ENCODE data around the gene VSIG8. TPM values are rescaled to one million over a fixed set of nuclear protein-coding genes. Genes with fewer than 3 reads are reported as not detected.

VSIG8 gene
- total RNA-seq, 4 donors from 2014 or later: 18.1 to 62.2 (median 25.7) TPM

DNA sequence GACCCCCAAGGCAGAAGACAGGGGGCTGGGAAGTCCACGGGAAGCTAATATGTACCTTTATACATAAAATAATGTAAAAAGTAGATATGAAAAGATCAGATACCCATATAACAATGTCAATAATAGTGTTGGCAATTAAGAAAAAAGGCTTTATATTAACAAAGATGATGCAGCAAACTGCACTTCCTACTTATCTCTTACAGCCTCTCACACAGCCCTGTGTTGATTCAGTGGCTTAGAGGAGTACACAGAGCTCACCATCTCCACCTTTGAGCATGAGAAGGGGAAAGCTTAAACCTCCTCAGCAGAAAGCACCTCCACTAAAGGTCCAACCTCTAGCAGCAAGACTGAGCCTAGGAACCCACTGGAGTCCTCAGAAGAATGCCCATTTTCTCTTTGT, 7.2 kb upstream of the VSIG8 start:
- DNase-seq (ENCODE audit: low spot score in 2 of 2): no peak
- 52% methylated on average over 1 of the region's 1 CpG for WGBS
- Histone ChIP-seq H3K27ac (peak overlapping the region; percentile 63), H3K27me3 (no peaks in the 10 kb centered on the region), H3K36me3 (no peaks in the 10 kb centered on the region), H3K9me3 (no peaks in the 10 kb centered on the region), H3K4me3 (no peak overlapping the region), H3K4me1 (peaks cover 79% of the 10 kb centered on the region)
- TF ChIP-seq POLR2A (IDR thresholded peaks at IDR 0.05) (no peak), POLR2AphosphoS5 (IDR thresholded peaks at IDR 0.05) (no peak), EP300 (IDR thresholded peaks at IDR 0.05) (no peak)
- TF ChIP-seq, protein P1, sequence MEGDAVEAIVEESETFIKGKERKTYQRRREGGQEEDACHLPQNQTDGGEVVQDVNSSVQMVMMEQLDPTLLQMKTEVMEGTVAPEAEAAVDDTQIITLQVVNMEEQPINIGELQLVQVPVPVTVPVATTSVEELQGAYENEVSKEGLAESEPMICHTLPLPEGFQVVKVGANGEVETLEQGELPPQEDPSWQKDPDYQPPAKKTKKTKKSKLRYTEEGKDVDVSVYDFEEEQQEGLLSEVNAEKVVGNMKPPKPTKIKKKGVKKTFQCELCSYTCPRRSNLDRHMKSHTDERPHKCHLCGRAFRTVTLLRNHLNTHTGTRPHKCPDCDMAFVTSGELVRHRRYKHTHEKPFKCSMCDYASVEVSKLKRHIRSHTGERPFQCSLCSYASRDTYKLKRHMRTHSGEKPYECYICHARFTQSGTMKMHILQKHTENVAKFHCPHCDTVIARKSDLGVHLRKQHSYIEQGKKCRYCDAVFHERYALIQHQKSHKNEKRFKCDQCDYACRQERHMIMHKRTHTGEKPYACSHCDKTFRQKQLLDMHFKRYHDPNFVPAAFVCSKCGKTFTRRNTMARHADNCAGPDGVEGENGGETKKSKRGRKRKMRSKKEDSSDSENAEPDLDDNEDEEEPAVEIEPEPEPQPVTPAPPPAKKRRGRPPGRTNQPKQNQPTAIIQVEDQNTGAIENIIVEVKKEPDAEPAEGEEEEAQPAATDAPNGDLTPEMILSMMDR (IDR thresholded peaks at IDR 0.05): no peak

DNA sequence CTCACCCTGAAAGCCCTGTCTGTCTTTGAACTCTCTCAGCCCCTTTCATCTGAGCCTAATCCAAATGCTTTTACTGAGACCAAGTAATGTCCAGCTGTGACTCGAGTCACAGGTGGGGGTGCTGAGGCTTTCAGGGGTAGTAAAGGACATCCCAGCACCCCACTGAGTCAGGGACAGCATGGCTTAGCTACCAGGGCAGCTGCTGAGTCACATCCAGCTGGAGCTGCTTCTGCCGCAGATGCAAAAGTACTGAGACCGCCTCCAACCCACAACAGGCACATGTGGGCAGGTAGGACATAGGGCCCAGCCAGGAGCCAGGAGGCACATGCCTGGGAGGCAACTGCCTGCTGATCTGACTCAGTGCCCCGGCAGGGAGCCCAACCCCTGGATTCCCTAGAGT, 6.7 kb upstream of the VSIG8 start:
- WGBS: 29% methylated on average over 3 of the region's 4 CpGs
- Histone ChIP-seq H3K36me3 (no peaks in the 10 kb centered on the region), H3K27me3 (no peaks in the 10 kb centered on the region), H3K4me3 (no peak overlapping the region), H3K4me1 (peaks cover 79% of the 10 kb centered on the region), H3K27ac (peak overlapping the region; percentile 63), H3K9me3 (no peaks in the 10 kb centered on the region)
- TF ChIP-seq, protein P1 (IDR thresholded peaks at IDR 0.05): no peak
- TF ChIP-seq EP300 (IDR thresholded peaks at IDR 0.05) (no peak), POLR2AphosphoS5 (IDR thresholded peaks at IDR 0.05) (no peak), POLR2A (IDR thresholded peaks at IDR 0.05) (no peak)
- no peak for DNase-seq (ENCODE audit: low spot score in 2 of 2)

DNA sequence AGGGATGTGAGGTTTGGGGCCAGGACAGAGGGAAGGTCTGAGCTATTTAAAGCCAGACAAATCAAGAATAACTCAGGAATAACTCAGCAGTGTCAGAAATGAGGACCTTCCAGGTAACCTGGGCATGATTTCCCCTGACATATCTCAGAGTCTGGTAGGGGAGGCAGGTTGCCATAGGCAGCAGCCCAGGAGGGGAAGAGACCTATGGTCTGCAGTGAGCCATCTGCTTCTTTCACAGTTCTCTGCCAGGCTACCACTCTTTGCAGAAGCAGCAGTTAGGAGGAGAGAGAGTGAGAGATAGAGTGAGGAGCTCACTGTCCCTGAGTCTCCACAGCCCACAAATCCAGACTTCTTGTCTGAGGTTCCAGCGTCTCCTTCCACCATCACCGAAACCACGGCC, 6.3 kb upstream of the VSIG8 start:
- Histone ChIP-seq H3K4me1 (peaks cover 79% of the 10 kb centered on the region), H3K27ac (peak overlapping the region; percentile 63), H3K27me3 (no peaks in the 10 kb centered on the region), H3K9me3 (no peaks in the 10 kb centered on the region), H3K36me3 (no peaks in the 10 kb centered on the region), H3K4me3 (no peak overlapping the region)
- DNase-seq (ENCODE audit: low spot score in 2 of 2): no peak
- TF ChIP-seq POLR2A (IDR thresholded peaks at IDR 0.05) (no peak), EP300 (IDR thresholded peaks at IDR 0.05) (no peak), POLR2AphosphoS5 (IDR thresholded peaks at IDR 0.05) (no peak)
- TF ChIP-seq, protein P1 (IDR thresholded peaks at IDR 0.05): no peak
- whole genome bisulfite sequencing: 71% methylated on average over 2 of the region's 3 CpGs

DNA sequence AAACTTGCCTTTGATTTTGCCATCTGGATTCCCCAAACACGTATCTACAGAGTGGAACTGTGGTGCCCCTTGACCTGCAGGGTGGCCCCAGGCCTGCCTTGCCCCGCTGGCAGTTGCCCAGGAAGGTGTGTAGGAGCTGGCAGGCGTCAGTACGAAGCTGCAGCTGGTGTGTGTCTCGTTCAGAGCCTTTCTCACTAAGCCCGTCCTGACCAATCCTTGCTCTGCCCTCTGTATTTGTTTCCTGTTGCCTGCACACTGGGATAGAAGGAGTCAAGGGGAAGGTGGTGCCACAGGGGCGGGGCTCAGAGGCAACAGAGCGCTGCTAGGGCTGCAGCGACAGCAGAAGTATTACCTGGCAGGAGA, 5.2 kb upstream of the VSIG8 start:
- Histone ChIP-seq H3K9me3 (no peaks in the 10 kb centered on the region), H3K27me3 (no peaks in the 10 kb centered on the region), H3K4me1 (peaks cover 72% of the 10 kb centered on the region), H3K27ac (peak overlapping the region; percentile 63), H3K4me3 (no peak overlapping the region), H3K36me3 (no peaks in the 10 kb centered on the region)
- TF ChIP-seq EP300 (IDR thresholded peaks at IDR 0.05) (no peak), POLR2A (IDR thresholded peaks at IDR 0.05) (no peak), POLR2AphosphoS5 (IDR thresholded peaks at IDR 0.05) (no peak)
- TF ChIP-seq, protein P1 (IDR thresholded peaks at IDR 0.05): no peak
- DNase-seq (ENCODE audit: low spot score in 2 of 2): no peak
- WGBS: 25% methylated on average over 8 of the region's 9 CpGs

DNA sequence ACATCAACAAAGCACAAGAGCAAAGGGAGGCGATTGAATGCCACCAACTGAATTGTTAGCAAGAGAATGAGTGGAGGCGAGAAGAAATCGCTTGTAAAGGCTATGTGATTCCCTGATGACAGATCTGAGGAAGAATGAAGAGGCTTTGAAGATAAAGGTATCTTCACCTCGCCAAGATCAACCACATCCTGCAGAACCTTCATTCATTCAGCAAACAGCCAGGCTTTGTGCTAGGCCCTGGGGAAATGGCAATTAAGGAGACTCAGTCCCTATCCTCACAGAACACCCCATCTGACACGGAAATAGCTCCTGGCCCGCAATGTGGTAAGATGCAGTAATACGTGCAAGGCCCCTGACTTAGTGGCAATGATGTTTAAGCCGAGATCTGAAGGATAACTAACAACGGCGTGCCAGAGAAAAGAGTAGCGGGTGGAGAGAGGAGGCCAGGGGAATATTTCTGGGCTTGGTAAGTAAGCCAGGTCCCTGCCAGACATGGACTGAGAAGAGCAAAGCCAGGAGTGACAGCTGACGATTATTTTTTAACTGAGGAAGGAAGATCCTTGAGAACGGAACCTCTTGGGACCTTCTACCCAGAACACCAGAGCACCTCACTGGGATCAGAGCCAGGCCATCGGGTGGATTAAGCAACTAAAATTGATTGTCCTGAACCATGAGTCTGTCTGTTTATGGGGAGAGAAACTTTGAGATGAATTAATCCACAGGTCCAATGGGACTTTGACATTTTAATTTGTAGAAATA, 4.6 kb upstream of the VSIG8 start:
- H3K27ac ChIP-seq: peak overlapping the region; percentile 63
- no peaks in the 10 kb centered on the region for H3K9me3 ChIP-seq
- TF ChIP-seq POLR2AphosphoS5 (IDR thresholded peaks at IDR 0.05) (no peak), EP300 (IDR thresholded peaks at IDR 0.05) (no peak), POLR2A (IDR thresholded peaks at IDR 0.05) (no peak)
- TF ChIP-seq, protein P1 (IDR thresholded peaks at IDR 0.05): no peak
- no peak for DNase-seq (ENCODE audit: low spot score in 2 of 2)
- H3K4me3 ChIP-seq: no peak overlapping the region
- no peaks in the 10 kb centered on the region for H3K27me3 ChIP-seq
- H3K4me1 ChIP-seq: peaks cover 72% of the 10 kb centered on the region
- 48% methylated on average over 14 of the region's 14 CpGs for WGBS
- no peaks in the 10 kb centered on the region for H3K36me3 ChIP-seq

Measured in suprapubic skin (tissue), 4 donors.